Daoy (cell line): Measurements from ENCODE around the gene ADGRA3. TPM values are rescaled to one million over a fixed set of nuclear protein-coding genes. Genes with fewer than 3 reads are reported as not detected.

ENCODE experiments used
- DNase-seq: peaks from one replicate; pipeline ENCODE4 v3.0.0-alpha.2; 2015; ENCODE audit warnings: low read depth
- total RNA-seq: library from RNA; depleted of rRNA; stranded (reverse); fragments of >200 nt; shearing (Covaris generic); gene quantifications from 2 replicates; pipeline ENCODE4 v1.2.3, GENCODE V29; 2014

The ADGRA3 gene
- total RNA-seq, 1 experiment from 2014 or later = 19.4 TPM

DNA sequence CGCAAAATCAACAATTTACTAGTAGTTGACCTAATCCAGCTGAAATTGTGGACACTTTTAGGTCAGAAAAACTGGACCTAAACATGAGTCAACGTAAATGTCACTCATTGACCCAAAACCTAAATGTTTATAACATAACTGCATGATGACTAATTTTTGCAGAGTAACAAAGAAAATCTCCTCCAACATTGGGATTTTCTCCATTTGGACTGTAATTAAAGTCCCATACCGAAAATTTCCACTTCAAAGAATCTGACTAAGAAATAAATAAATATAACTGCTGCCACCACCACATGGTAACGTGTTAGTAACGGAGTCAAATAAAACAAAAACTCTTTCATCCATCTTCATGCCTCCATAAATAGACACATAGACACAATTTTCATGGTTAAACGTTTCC, 1.9 kb downstream of the ADGRA3 start:
- peak; percentile 26 for DNase-seq

DNA sequence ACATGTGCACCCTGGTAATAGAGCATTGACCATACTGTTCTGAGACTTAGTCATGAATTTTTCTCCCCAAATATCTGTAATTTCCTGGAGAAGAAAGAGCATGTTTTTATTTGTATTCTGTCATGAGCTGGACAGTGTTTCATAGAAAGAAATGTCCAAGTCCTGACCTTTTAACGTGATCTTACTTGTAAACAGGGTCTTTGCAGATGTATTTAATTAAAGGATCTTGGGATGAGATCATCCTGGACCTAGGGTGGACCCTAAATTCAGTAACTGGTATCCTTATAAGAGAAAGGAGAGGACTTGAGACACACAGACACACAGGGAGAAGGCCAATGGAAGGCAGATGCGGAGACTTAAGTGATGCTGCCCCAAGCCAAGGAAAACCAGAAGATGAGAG, 3.6 kb downstream of the ADGRA3 start:
- no peak for DNase-seq

- DNase-seq = no peak
These were observed 5.1 kb downstream of the ADGRA3 start for GRCh38 chr4:22510750-22511149.

DNA sequence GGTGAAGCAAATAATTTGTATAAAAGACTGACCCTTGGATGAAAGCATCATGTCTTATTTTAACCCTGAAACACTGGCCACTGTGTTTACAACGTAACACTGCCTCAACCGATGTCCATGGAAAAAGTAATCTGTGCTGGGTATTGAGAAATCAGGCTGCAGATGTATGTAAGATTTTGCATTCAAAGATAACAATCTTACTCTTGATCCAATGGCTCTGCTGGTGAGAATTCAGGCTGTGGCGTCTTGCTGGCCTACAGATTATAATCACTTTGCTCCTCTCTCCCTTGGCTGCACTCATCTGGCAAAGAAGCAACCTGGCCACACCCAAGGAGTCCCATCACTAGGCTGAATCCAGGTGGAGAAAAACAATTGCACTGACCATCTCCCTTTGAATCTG, 7.5 kb downstream of the ADGRA3 start:
- DNase-seq = no peak

DNA sequence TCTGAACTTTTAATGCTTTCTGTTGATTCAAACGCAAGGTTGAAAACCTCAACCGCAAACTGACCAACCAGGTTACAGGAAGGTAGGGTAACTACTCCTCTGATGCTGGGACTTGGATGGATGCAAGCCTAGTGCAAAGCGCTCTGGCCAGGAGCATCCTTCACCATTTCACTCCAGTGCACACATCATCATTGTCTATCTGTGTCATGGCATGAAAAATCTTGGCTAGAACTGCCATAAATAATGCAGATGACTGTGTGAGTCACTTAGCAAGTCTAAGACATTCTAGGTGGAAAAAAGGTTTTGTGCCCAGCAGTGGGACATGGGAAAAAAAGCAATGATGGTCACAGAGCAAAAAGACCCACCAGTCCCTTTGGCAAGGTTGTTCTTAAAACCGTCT, 10.9 kb downstream of the ADGRA3 start:
- peak; percentile 17 for DNase-seq

- DNase-seq = no peak
These were observed 11.4 kb downstream of the ADGRA3 start for GRCh38 chr4:22504447-22504846.

DNA sequence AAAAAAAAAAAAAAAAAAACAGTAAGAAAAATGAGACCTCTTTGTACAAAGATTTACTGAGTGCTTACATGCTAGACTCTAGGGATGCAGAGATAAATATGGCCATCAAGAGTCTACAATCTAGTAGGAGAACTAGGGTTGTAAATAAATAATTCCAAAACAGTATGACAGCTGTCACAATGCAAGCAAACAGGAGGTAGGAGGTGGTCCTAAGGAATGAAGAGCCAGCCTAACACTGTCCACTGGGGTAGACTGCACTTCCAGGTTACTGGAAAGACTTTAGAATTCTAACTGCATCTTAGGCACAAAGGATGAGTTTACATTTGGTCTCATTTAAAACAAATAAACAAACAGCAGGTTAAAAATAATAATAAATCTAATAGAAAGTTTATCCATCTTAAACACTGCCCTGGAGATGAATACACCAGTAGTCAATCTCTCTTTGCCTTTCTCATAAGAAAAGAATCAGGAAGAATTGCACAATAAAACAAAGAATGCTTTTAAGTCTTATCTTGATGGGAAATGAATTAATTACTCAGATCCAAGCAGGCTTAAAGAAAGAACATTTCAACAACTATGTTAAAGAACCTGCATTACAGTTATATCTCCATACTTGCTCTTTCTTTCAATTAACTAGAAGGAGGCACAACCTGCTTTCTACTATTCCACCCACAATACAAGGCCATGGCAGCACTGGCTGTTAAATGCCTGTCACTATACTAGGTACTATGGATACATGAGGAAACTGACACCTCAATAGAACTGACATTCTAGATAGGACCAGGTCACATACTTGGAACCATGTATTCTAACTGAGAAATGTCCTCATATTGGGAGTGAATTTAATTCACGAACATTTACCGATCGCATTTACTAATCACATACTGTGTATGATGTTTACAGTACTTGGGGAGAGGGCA, 12.7 kb downstream of the ADGRA3 start:
- DNase-seq = no peak

DNA sequence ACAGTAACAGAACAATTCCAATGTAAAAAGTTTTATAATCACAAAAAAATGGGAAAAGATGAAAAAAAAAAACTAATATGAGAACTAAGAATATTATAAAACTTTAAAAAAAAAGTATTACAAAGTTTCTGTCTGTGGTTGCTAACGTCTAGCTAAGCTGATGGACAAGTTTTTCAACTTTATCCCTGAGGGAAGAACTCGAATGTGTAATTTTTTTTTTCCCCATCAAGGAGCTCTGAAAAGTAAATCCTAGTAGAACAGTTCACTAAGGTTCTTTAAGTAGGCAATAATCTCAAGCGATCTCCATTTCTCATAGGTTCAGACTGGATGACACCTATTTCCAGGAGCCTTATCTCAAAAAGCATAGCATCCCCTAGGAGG, 14.2 kb downstream of the ADGRA3 start:
- DNase-seq = no peak

DNA sequence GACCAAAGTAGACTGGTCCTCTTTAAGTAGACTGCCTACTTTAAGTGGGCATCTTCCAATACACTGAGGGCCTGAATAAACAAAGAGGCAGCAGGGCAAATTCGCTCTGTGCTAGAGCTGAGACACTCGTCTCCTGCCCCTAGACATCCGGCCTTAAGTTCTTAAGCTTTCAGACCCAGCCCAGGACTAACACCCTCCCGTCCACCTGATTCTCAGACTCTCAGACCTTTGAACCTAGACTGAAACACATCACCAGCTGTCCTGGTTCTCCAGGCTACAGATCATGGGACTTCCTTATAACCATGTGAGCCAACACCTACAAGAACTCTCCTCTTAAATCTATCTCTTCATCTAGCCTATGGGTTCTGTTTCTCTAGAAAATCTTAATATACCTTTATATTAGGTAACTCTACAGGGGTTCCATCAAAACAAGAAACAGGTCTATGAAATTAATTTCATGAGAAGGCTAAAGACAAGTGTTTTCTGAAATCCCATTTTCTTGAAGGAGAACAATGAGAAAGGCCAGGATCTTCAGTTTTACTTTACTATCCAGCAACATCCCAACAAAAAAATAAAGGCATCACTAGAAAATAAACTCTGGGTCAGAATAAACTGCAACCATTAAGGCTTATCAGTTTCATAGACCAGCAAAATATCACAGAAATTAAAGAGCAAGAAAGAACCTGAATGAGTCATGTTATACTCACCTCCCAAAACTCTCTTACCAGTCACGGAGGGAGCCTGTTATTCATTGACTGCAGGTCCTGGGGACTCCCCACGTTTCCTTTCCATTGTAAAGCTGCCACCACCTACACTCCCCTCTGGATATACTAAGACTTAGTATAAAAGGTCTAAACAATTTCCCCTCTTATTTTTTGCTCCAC, 14.8 kb downstream of the ADGRA3 start:
- peak; percentile 81 for DNase-seq

DNA sequence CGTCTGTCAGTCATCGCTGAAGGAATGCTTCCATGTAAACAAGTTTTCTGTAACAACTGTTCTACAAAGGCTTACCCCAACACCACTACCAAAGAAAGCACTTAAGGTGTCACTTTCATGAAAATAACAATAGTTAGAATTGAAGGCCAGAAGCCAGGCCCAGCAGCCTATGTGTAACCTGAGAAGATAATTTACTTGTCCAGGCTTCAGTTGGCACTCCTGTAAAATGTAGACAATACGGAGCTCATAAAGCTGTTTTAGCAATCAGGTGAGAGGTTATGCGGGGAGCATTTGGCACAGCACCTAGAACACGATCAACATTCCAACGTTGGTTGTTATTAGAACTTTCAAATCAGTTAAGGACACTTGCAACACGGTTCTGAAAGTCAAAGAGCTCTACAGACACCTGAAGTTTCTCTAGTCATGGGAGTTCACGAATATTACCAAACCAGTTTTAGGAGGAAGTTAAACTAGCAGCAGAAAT, 15.7 kb downstream of the ADGRA3 start:
- DNase-seq = peak; percentile 23

DNA sequence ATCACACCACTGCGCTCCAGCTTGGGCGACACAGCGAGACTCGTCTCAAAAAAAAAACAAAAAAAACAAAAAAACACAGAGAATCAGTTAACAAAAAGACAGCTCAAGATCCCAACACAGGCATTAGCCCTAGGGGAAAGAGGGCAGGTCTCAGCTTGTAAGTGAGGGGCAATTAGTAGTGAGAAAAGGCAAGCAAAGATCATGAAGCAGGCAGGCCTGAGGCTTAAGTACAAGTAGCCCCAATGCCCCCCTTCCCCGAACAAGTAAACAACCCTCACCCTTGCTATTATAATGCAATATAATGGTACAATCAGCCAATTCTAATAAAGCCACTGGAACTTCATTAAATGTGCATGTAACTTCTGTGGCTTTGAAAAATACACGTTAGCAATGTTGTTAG, 17.0 kb downstream of the ADGRA3 start:
- no peak for DNase-seq

DNA sequence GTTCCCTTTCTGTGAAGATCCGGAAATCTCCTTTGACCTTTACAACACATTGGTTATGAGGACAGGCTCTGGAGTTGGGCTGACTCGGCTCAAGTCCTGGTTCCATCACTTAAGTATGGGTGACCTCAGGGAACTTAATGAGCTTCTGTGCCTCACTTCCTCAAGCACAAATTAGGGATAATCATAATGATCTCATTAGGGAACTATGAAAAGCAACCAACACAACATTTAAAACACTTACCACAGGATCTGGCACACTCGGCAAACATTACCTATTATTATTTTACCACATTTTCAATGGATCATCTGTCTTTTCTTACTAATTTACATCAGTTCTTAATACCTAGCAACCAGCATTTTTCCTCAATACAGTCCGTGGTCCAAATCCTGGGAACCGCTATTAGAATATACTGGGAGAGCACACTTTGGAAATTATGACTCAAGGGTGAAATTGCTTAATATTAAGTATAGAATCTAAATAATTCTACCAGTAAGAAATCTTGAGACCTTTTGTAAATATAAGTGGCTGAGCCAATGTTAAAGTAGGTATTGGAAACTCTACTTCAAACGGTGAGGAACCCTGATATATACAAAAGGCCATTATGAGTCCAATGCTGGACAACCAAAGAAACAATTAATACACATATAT, 19.6 kb downstream of the ADGRA3 start:
- peak; percentile 21 for DNase-seq

GRCh38 chr4:22493523-22493922, 22.3 kb downstream of the ADGRA3 start:
- no peak for DNase-seq

- no peak for DNase-seq
These were observed 22.9 kb downstream of the ADGRA3 start for GRCh38 chr4:22492987-22493386.

GRCh38 chr4:22491939-22492338, 23.9 kb downstream of the ADGRA3 start:
- DNase-seq = no peak

- no peak for DNase-seq
These were observed 25.0 kb downstream of the ADGRA3 start for GRCh38 chr4:22490718-22491315.

DNA sequence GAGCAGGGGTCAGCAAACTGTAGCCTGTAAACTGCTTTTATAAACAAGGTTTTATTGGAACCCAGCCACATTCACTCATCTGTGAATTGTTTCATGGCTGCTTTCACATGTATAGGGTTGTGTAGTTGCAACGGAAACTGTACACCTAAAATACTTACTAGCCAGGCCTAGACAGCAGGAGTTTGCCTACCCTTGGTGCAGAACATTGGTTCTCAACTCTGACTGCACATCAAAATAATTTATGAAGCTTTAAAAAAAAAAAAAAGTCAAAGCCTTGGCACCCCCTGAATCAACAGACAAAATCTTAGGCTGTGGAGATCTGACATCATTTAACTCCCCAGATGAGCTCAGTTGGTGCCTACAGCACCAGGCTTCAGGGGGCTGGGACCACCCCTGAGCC, 27.8 kb downstream of the ADGRA3 start:
- DNase-seq = no peak

GRCh38 chr4:22487328-22487727, 28.5 kb downstream of the ADGRA3 start:
- no peak for DNase-seq

DNA sequence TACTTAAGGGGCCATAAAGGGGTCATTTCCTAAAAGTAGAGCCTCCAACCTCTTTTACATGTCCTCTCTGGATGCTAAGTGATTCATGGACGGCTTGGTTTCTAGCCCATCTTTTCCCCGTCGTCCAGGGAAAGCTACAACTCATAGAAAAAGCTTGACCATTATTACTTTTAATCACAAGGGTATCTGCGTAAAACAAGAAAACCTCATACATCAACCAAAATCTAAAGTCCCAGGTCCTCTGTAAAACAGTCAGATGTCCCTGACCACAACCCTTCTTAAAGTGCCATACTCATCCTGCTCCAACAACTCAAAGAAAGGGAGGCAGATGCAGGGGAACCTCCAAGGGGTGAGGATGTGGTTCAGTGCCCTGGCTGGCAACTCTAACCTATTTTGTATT, 29.6 kb downstream of the ADGRA3 start:
- no peak for DNase-seq

- peak; percentile 47 for DNase-seq
These were observed 30.1 kb downstream of the ADGRA3 start for GRCh38 chr4:22485737-22486136.

GRCh38 chr4:22483551-22483981, 32.3 kb downstream of the ADGRA3 start:
- DNase-seq = peak; percentile 71
